ENCODE results near the gene RAB33A. TPM values are rescaled to one million over a fixed set of nuclear protein-coding genes. Genes with fewer than 3 reads are reported as not detected.

RAB33A gene
- 10 to 100 TPM; 10.6 to 13.6 (median 11.0) TPM for total RNA-seq

GRCh38 chrX:130171446-130172126 lies at the start of gene RAB33A:
TSS of gene RAB33A (plus strand) at chrX:130171962. CDS start at chrX:130172063, 101 bp downstream.
- ATAC-seq, result peak; percentile 44 to 49
- peak within 1 kb of the TSS; percentile 89 for H3K4me3 Mint-ChIP-seq
- H3K36me3 Mint-ChIP-seq (ENCODE audit: insufficient read depth), result no peaks in the 10 kb centered on the region
- no peaks in the 10 kb centered on the region for H3K9me3 Mint-ChIP-seq
- H3K27me3 Mint-ChIP-seq (ENCODE audit: low read depth), result no peaks in the 10 kb centered on the region
- peaks cover 38% of the 10 kb centered on the region for H3K4me1 Mint-ChIP-seq (ENCODE audit: low read depth)
- DNase-seq, result peak; percentile 36

- Mint-ChIP-seq H3K4me3 (no peak overlapping the region), H3K27me3 (ENCODE audit: low read depth) (no peaks in the 10 kb centered on the region), H3K4me1 (ENCODE audit: low read depth) (peaks cover 5% of the 10 kb centered on the region), H3K36me3 (ENCODE audit: insufficient read depth) (peaks cover 10% of the 10 kb centered on the region), H3K9me3 (no peaks in the 10 kb centered on the region)
- no peak for ATAC-seq
- no peak for DNase-seq
Measured at GRCh38 chrX:130124577-130124976, 47.2 kb upstream of the RAB33A start.

DNA sequence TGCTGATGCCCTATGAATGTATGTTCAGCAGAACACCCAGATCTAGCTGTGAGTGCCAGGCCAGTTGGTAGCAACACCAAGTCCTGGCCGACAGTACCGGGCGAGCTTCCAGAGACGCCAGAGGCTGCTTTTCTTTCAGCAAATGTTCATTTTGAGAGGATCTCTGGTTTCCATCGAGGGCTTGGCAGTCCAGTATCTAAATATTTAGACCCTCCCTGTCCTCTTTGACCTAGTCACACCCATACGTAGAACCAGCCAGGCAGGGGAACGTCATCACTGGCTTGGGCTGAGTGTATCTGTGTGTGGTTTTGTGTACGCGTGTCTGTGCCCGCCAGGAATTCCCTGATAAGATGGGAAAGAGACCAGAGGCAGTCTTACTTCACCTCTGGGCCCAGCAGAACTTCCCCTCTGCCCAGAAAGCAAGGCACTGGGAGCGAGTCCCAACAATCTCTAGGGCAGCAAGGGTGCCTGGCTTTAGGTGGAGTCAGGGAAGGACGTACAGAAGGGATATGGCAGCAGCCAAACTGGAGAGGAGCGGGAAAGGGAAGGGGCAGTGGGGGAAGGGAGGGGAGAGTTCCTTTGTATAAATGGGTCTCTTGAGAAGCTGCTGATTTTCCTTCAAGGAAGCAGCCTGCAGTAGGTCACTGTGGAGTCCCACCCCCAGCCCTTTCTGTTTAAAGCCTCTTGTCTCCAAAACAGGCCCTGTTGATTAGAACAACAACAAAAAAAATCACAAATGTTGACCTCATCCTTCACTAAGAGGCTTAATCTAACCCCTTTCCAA lies 46.5 kb upstream of the RAB33A start:
- H3K36me3 Mint-ChIP-seq (ENCODE audit: insufficient read depth), result peaks cover 10% of the 10 kb centered on the region
- no peaks in the 10 kb centered on the region for H3K27me3 Mint-ChIP-seq (ENCODE audit: low read depth)
- ATAC-seq (no peak), DNase-seq (no peak)
- peaks cover under 1% of the 10 kb centered on the region for H3K4me1 Mint-ChIP-seq (ENCODE audit: low read depth)
- no peak overlapping the region for H3K4me3 Mint-ChIP-seq
- H3K9me3 Mint-ChIP-seq, result no peaks in the 10 kb centered on the region

- Mint-ChIP-seq H3K27me3 (ENCODE audit: low read depth) (no peaks in the 10 kb centered on the region), H3K9me3 (no peaks in the 10 kb centered on the region), H3K36me3 (ENCODE audit: insufficient read depth) (peaks cover 10% of the 10 kb centered on the region), H3K4me1 (ENCODE audit: low read depth) (no peaks in the 10 kb centered on the region), H3K4me3 (no peak overlapping the region)
- no peak for ATAC-seq
- DNase-seq, result no peak
Measured at GRCh38 chrX:130130990-130131389, 40.8 kb upstream of the RAB33A start.

GRCh38 chrX:130136496-130136895 lies 35.3 kb upstream of the RAB33A start:
- peaks cover 16% of the 10 kb centered on the region for H3K36me3 Mint-ChIP-seq (ENCODE audit: insufficient read depth)
- H3K27me3 Mint-ChIP-seq (ENCODE audit: low read depth), result no peaks in the 10 kb centered on the region
- ATAC-seq (no peak), DNase-seq (no peak)
- H3K9me3 Mint-ChIP-seq, result no peaks in the 10 kb centered on the region
- no peak overlapping the region for H3K4me3 Mint-ChIP-seq
- H3K4me1 Mint-ChIP-seq (ENCODE audit: low read depth), result no peaks in the 10 kb centered on the region

DNA sequence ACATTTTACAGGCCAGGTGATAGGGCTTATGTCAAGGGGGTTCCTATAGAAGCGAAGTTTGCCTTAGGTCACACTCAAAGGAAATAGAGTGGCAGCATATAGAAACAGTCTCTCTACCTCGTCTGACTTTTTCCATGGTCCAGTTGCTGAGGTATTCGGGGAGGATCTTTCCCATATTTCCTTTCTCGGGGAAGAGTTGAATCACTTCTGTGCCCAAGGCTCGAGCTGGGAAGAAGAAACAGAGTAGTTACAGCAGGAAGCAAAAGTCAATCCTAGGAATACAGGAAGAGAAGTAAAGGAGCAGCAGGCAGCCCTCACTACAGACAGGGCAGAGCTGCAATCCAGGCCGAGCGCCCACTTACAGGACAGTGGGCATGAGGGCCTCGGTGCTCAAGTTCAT lies 34.8 kb upstream of the RAB33A start:
- DNase-seq (no peak), ATAC-seq (no peak)
- Mint-ChIP-seq H3K4me1 (ENCODE audit: low read depth) (no peaks in the 10 kb centered on the region), H3K27me3 (ENCODE audit: low read depth) (no peaks in the 10 kb centered on the region), H3K4me3 (no peak overlapping the region), H3K36me3 (ENCODE audit: insufficient read depth) (peaks cover 19% of the 10 kb centered on the region), H3K9me3 (no peaks in the 10 kb centered on the region)

GRCh38 chrX:130139474-130140201 lies 32.1 kb upstream of the RAB33A start:
- H3K9me3 Mint-ChIP-seq, result no peaks in the 10 kb centered on the region
- H3K36me3 Mint-ChIP-seq (ENCODE audit: insufficient read depth), result peaks cover 31% of the 10 kb centered on the region
- H3K4me1 Mint-ChIP-seq (ENCODE audit: low read depth), result no peaks in the 10 kb centered on the region
- no peaks in the 10 kb centered on the region for H3K27me3 Mint-ChIP-seq (ENCODE audit: low read depth)
- ATAC-seq (no peak), DNase-seq (no peak)
- no peak overlapping the region for H3K4me3 Mint-ChIP-seq

GRCh38 chrX:130144509-130144908 lies 27.3 kb upstream of the RAB33A start:
- Mint-ChIP-seq H3K9me3 (no peaks in the 10 kb centered on the region), H3K4me3 (no peak overlapping the region), H3K27me3 (ENCODE audit: low read depth) (no peaks in the 10 kb centered on the region), H3K4me1 (ENCODE audit: low read depth) (no peaks in the 10 kb centered on the region), H3K36me3 (ENCODE audit: insufficient read depth) (peaks cover 26% of the 10 kb centered on the region)
- DNase-seq, result no peak
- ATAC-seq, result no peak

- H3K9me3 Mint-ChIP-seq, result no peaks in the 10 kb centered on the region
- H3K36me3 Mint-ChIP-seq (ENCODE audit: insufficient read depth), result peaks cover 25% of the 10 kb centered on the region
- DNase-seq (no peak), ATAC-seq (no peak)
- no peak overlapping the region for H3K4me3 Mint-ChIP-seq
- no peaks in the 10 kb centered on the region for H3K4me1 Mint-ChIP-seq (ENCODE audit: low read depth)
- no peaks in the 10 kb centered on the region for H3K27me3 Mint-ChIP-seq (ENCODE audit: low read depth)
Measured at GRCh38 chrX:130145123-130145522, 26.6 kb upstream of the RAB33A start.

DNA sequence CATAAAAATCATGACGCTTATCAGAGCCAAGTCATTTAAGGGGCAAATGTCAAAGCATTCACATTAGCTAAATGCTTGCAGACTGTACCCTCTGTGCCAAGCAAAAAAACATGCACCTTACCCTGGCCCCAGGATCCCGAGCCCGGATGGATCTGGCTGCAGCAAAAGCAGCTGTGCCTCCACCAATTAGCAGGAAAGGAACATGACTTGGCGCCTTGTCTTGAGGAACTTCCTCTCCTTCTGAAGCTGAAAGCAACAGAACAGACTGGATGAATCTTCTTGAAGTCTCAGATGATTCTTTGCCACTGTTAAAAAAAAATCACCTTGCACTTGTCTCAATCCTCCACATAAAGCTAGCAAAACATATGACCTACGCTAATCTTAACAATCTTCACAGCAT lies 24.1 kb upstream of the RAB33A start:
- H3K27me3 Mint-ChIP-seq (ENCODE audit: low read depth), result no peaks in the 10 kb centered on the region
- H3K4me1 Mint-ChIP-seq (ENCODE audit: low read depth), result no peaks in the 10 kb centered on the region
- peaks cover 17% of the 10 kb centered on the region for H3K36me3 Mint-ChIP-seq (ENCODE audit: insufficient read depth)
- ATAC-seq (no peak), DNase-seq (no peak)
- H3K4me3 Mint-ChIP-seq, result no peak overlapping the region
- H3K9me3 Mint-ChIP-seq, result no peaks in the 10 kb centered on the region

DNA sequence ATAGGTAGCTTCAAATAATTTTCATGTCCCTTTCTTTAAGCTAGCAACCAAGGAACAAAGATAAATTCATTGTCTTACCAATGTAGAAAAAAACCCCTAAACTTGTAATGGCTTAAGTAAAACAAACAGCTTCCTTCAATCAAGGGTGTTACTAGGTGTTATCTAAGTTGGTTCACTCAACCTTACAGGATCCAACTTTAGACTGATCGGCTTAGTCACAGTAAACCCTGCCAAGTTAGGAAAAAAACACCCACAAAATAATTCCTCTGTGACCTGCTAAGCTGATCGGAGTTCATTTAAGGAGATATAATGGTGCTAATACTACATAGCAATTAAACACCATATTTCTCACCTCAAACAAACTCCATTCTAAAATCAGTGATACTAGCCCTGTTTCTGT lies 16.2 kb upstream of the RAB33A start:
- H3K36me3 Mint-ChIP-seq (ENCODE audit: insufficient read depth), result no peaks in the 10 kb centered on the region
- ATAC-seq (no peak), DNase-seq (no peak)
- no peaks in the 10 kb centered on the region for H3K9me3 Mint-ChIP-seq
- H3K27me3 Mint-ChIP-seq (ENCODE audit: low read depth), result no peaks in the 10 kb centered on the region
- peaks cover 12% of the 10 kb centered on the region for H3K4me1 Mint-ChIP-seq (ENCODE audit: low read depth)
- H3K4me3 Mint-ChIP-seq, result no peak overlapping the region

- no peaks in the 10 kb centered on the region for H3K9me3 Mint-ChIP-seq
- peaks cover 23% of the 10 kb centered on the region for H3K4me1 Mint-ChIP-seq (ENCODE audit: low read depth)
- no peaks in the 10 kb centered on the region for H3K27me3 Mint-ChIP-seq (ENCODE audit: low read depth)
- ATAC-seq (no peak), DNase-seq (no peak)
- no peaks in the 10 kb centered on the region for H3K36me3 Mint-ChIP-seq (ENCODE audit: insufficient read depth)
- no peak overlapping the region for H3K4me3 Mint-ChIP-seq
Measured at GRCh38 chrX:130158311-130158710, 13.5 kb upstream of the RAB33A start.

DNA sequence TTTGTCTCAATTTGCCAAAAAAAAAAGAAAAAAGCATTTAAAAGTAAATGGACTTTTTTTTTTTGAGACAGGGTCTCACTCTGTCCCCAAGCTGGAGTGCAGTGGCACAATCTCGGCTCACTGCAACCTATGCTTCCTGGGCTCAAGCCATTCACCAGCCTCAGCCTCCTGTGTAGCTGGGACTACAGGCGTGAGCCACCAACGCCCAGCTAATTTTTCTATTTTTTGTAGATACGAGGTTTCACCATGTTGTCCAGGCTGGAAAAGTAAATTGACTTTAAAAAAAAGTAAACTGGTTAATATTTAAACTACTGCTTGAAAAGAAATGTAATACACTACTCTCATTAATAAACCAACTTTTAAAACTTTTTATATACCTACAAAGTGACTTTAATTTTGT lies 12.0 kb upstream of the RAB33A start:
- H3K27me3 Mint-ChIP-seq (ENCODE audit: low read depth), result no peaks in the 10 kb centered on the region
- H3K9me3 Mint-ChIP-seq, result no peaks in the 10 kb centered on the region
- H3K4me3 Mint-ChIP-seq, result no peak overlapping the region
- H3K4me1 Mint-ChIP-seq (ENCODE audit: low read depth), result peaks cover 27% of the 10 kb centered on the region
- no peak for DNase-seq
- no peak for ATAC-seq
- no peaks in the 10 kb centered on the region for H3K36me3 Mint-ChIP-seq (ENCODE audit: insufficient read depth)

DNA sequence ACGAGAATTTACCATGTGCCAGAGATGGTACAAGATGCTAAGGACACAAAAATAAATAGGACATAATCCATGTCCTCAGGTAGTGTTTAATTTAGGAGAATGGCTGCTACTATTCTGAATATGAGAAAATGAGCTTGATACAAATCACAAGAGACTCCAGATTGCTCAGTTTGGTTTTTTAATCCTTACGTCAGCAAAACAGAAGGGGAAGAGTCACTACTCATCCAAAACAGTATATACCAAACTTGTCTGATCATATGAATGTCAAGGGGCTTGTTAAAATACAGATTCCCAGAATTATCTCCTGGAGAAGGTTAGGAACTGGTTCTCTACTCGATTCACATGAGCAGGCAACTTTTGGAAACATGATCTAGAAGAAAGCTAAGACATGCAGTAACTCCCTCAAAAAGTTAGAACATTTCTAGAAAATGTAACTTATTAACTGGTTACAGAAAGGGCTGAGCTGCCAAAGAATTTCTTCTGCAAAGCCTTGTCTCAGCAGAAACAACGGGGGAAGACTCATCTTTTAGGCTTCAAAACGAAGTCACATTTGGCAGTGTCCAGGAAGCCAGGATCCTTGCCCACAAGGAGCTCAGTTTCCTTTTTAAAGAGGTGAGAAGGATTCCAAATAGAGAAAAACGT lies 9.5 kb upstream of the RAB33A start:
- no peaks in the 10 kb centered on the region for H3K36me3 Mint-ChIP-seq (ENCODE audit: insufficient read depth)
- no peak for DNase-seq
- H3K4me3 Mint-ChIP-seq, result peak overlapping the region; percentile 6
- no peaks in the 10 kb centered on the region for H3K27me3 Mint-ChIP-seq (ENCODE audit: low read depth)
- ATAC-seq, result no peak
- H3K4me1 Mint-ChIP-seq (ENCODE audit: low read depth), result peaks cover 34% of the 10 kb centered on the region
- H3K9me3 Mint-ChIP-seq, result no peaks in the 10 kb centered on the region
